SU-DHL-6 (cell line): Measurements from ENCODE around the gene RCAN1.

Experiments used
- H2AFZ ChIP-seq: fragments of 200-600 bp; sonication (generic); 2 replicates; pipeline ENCODE4 v1.6.1; 2014; ENCODE audit warnings: low read depth, mild to moderate bottlenecking, moderate library complexity, mixed read lengths, antibody characterized with exemption, low read length; ENCODE audit not compliant: severe bottlenecking
- H3F3A ChIP-seq: fragments of 200-600 bp; shearing (Covaris generic); 2 replicates; pipeline ENCODE4 v1.6.0; 2016; ENCODE audit warnings: antibody characterized with exemption, mild to moderate bottlenecking; ENCODE audit not compliant: insufficient read depth
- H3K27ac ChIP-seq: fragments of 200-600 bp; sonication (generic); 2 replicates; pipeline ENCODE4 v1.5.1; 2016; ENCODE audit warnings: low read depth, mild to moderate bottlenecking, low read length, moderate library complexity, mixed read lengths
- H3K27me3 ChIP-seq: fragments of 200-600 bp; sonication (generic), shearing (Covaris generic); 2 replicates; pipeline ENCODE4 v1.6.0; 2014; ENCODE audit warnings: mild to moderate bottlenecking, low read length
- H3K36me3 ChIP-seq: fragments of 200-600 bp; sonication (generic); 2 replicates; pipeline ENCODE4 v1.6.1; 2014; ENCODE audit warnings: mild to moderate bottlenecking, low read length, mixed read lengths
- H3K4me2 ChIP-seq: fragments of 300-600, 200-600 bp; shearing (Covaris generic), sonication (generic); 2 replicates; pipeline ENCODE4 v1.6.0; 2014; ENCODE audit warnings: low read length, low read depth, mild to moderate bottlenecking; ENCODE audit not compliant: poor library complexity, severe bottlenecking
- H3K4me3 ChIP-seq: fragments of 200-600 bp; sonication (generic); 2 replicates; pipeline ENCODE4 v1.5.1; 2014; ENCODE audit warnings: antibody characterized with exemption, low read length, mild to moderate bottlenecking, mixed read lengths; ENCODE audit not compliant: insufficient read depth, poor library complexity, severe bottlenecking
- H3K79me2 ChIP-seq: fragments of 200-600 bp; sonication (generic); 2 replicates; pipeline ENCODE4 v1.6.1; 2014; ENCODE audit warnings: mild to moderate bottlenecking, low read length, moderate library complexity; ENCODE audit not compliant: insufficient read depth
- H3K9ac ChIP-seq: fragments of 200-600 bp; sonication (generic); 2 replicates; pipeline ENCODE4 v1.7.0; 2014; ENCODE audit warnings: mild to moderate bottlenecking, low read length
- H3K9me2 ChIP-seq: fragments of 200-600 bp; sonication (generic); replicated peaks from 2 replicates; pipeline ENCODE4 v1.6.1; 2014; ENCODE audit warnings: low read length; ENCODE audit not compliant: insufficient read depth
- H3K9me3 ChIP-seq: fragments of 200-600 bp; sonication (generic); 2 replicates; pipeline ENCODE4 v1.6.1; 2014; ENCODE audit warnings: low read length, mixed read lengths; ENCODE audit not compliant: insufficient read depth
- H4K20me1 ChIP-seq: fragments of 200-600 bp; sonication (generic); 2 replicates; pipeline ENCODE4 v1.6.1; 2014; ENCODE audit warnings: low read depth, mild to moderate bottlenecking, antibody characterized with exemption, low read length, moderate library complexity, mixed read lengths
- CTCF ChIP-seq: fragments of 200-600 bp; sonication (generic); IDR thresholded peaks from one replicate; pipeline ENCODE4 v1.5.1; 2017; ENCODE audit warnings: antibody characterized with exemption, mild to moderate bottlenecking, low read length, moderate library complexity; ENCODE audit not compliant: insufficient read depth, poor library complexity, severe bottlenecking
- EZH2phosphoT487 ChIP-seq: fragments of 200-600 bp; sonication (generic), shearing (Covaris generic); conservative IDR thresholded peaks from 2 replicates; pipeline ENCODE4 v1.6.1; 2018; ENCODE audit warnings: mild to moderate bottlenecking, antibody characterized with exemption, low read length, moderate library complexity, mixed read lengths

RCAN1 gene

DNA sequence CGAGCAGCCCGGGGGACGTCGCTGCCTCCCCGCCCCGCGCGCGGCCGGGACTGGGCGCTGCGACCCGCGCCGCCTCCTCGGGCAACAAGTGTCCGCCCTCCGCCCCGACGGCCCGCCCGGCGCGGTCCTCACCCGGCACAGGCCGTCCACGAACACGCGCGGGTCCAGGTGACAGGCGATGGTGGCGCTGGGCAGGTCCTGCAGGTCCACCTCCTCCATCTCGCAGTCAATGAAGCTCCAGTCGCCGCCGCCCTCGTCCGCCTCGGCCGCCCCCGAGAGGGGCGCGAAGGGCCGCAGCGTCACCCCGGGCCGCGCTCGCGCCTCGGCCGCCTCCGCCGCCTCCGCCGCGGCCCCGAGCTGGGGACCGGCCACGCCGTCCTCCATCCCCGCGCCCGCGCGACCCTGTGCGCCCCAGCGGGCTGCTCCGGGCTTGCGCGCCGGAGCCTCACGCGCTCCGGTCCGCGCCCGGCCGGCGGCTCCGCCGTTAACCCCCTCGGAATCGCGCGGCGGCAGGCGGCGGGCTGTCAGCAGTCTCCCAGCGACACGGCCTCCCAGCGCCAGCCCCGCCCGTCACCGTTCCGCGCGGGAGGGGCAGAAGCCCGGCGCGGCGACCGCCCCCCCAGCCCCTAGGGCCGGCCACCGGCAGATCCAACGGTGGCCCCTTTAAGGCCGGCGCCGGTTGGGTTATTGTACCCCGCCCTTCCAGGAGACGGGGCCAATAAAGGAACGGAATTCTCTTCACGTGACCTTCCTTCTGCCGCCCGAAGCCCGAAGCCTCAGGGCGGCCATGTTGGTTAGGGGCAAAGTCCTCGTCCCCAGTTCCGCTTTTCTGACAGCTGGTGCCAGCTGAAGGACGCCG is at the start of gene RCAN1:
RCAN1 (minus strand) TSS at position 486 of the 859 bp plus-strand sequence; CDS start at position 384, 102 bp downstream.
- Histone ChIP-seq H3K27ac (no peak within 1 kb of the TSS), H3K9ac (peak within 1 kb of the TSS; percentile 58), H3K4me2 (peak within 1 kb of the TSS; percentile 71), H4K20me1 (no peaks in the 10 kb centered on the region), H3K27me3 (no peaks in the 10 kb centered on the region), H3K79me2 (no peaks in the 10 kb centered on the region), H3K36me3 (no peaks in the 10 kb centered on the region), H3K9me3 (no peaks in the 10 kb centered on the region), H3F3A (no peaks in the 10 kb centered on the region), H3K9me2 (no peaks in the 10 kb centered on the region), H3K4me3 (peak within 1 kb of the TSS; percentile 58), H2AFZ (peak within 1 kb of the TSS; percentile 94)
- TF ChIP-seq CTCF (no peak), EZH2phosphoT487 (no peak)

DNA sequence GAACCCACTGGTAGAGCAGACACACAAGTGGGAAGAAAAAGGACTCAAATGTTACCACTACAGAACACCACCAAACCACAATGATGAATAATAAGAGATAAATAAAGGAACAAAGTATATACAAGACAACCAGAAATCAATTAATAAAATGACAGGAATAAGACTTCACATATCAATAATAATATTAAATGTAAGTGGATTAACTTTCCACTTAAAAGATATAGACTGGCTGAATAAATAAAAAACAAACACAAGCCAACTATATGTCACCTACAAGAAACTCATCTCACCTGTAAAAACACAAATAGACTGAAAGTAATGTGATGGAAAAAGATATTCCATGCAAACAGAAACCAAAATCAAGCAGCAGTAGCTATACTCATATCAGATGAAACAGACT is 46.9 kb upstream of the RCAN1 start:
- Histone ChIP-seq H3K4me2 (no peak overlapping the region), H3K9me3 (peaks cover 4% of the 10 kb centered on the region; the same call in 1 of the 2 replicates), H3K36me3 (no peaks in the 10 kb centered on the region), H3K9ac (no peak overlapping the region), H3K4me3 (no peak overlapping the region), H3K9me2 (no peaks in the 10 kb centered on the region), H2AFZ (no peak overlapping the region), H3K27me3 (no peaks in the 10 kb centered on the region), H3F3A (no peaks in the 10 kb centered on the region), H4K20me1 (no peaks in the 10 kb centered on the region), H3K79me2 (no peaks in the 10 kb centered on the region), H3K27ac (no peak overlapping the region)
- TF ChIP-seq CTCF (no peak), EZH2phosphoT487 (no peak)

- H3K27me3 ChIP-seq: no peaks in the 10 kb centered on the region
Observed at GRCh38 chr21:34653522-34653921, 38.6 kb upstream of the RCAN1 start.

More at GRCh38 chr21:34653522-34653921, 38.6 kb upstream of the RCAN1 start:
- no peak overlapping the region for H3K4me2 ChIP-seq
- no peaks in the 10 kb centered on the region for H3K9me2 ChIP-seq
- no peaks in the 10 kb centered on the region for H3K36me3 ChIP-seq
- no peak overlapping the region for H3K9ac ChIP-seq
- no peaks in the 10 kb centered on the region for H3K9me3 ChIP-seq
- no peak overlapping the region for H3K4me3 ChIP-seq
- no peaks in the 10 kb centered on the region for H3K79me2 ChIP-seq
- H3F3A ChIP-seq: no peaks in the 10 kb centered on the region
- no peak overlapping the region for H2AFZ ChIP-seq
- no peak overlapping the region for H3K27ac ChIP-seq
- no peaks in the 10 kb centered on the region for H4K20me1 ChIP-seq
- TF ChIP-seq EZH2phosphoT487 (no peak), CTCF (no peak)
